Heart left ventricle (tissue), 16 donors: Measurements from ENCODE around the gene SLC25A1. TPM values are rescaled to one million over a fixed set of nuclear protein-coding genes. Genes with fewer than 3 reads are reported as not detected.

Source experiments
- ATAC-seq, 4 donors: fragments of 200-7000 bp; cut with Tn5 transposase; one replicate each; pipeline ENCODE4 v1.9.1; 2020 to 2022; ENCODE audit warnings: moderate library complexity in 4 of 4, mild to moderate bottlenecking in 3 of 4, moderate number of reproducible peaks in 1 of 4
- DNase-seq, 5 donors: peaks; one replicate each; pipeline ENCODE4 v3.0.0-alpha.2; 2020
- H3K27ac ChIP-seq, 12 donors: fragments of 200-600 bp; sonication (generic) in 4 of 12; one replicate each; pipeline versions ENCODE4 v1.5.0 to v1.8.0; 2016 to 2022; ENCODE audit warnings: mild to moderate bottlenecking in 2 of 12
- H3K27me3 ChIP-seq, 9 donors: fragments of 200-600 bp; sonication (generic) in 2 of 9; one replicate each; pipeline versions ENCODE4 v1.5.1 to v1.8.0; 2016 to 2022; ENCODE audit warnings: mild to moderate bottlenecking in 3 of 9
- H3K36me3 ChIP-seq, 9 donors: fragments of 200-600 bp; sonication (generic) in 2 of 9; one replicate each; pipeline versions ENCODE4 v1.5.0 to v1.8.0; 2018 to 2022; ENCODE audit warnings: mild to moderate bottlenecking in 2 of 9
- H3K4me1 ChIP-seq, 12 donors: fragments of 200-600 bp; sonication (generic) in 4 of 12; one replicate each; pipeline versions ENCODE4 v1.5.0 to v1.8.0; 2016 to 2022; ENCODE audit warnings: mild to moderate bottlenecking in 3 of 12
- H3K4me3 ChIP-seq, 12 donors: fragments of 200-600 bp; sonication (generic) in 4 of 12; one replicate each; pipeline versions ENCODE4 v1.5.0 to v1.8.0; 2017 to 2022; ENCODE audit warnings: mild to moderate bottlenecking in 9 of 12, moderate library complexity in 4 of 12
- H3K9me3 ChIP-seq, 12 donors: fragments of 200-600 bp; sonication (generic) in 4 of 12; one replicate each; pipeline versions ENCODE4 v1.5.0 to v1.8.0; 2016 to 2022; ENCODE audit warnings: mild to moderate bottlenecking in 1 of 12
- POLR2A ChIP-seq, 2 donors: fragments of 450-650 bp; IDR thresholded peaks; one replicate each; pipeline ENCODE4 v1.6.1; 2017; ENCODE audit warnings: antibody characterized with exemption in 2 of 2, mild to moderate bottlenecking in 2 of 2, moderate library complexity in 2 of 2
- WGBS, 4 donors: extraction: QIAGEN DNeasy Blood & Tissue Kit in 2 of 4; methylation state at CpG; one replicate each; pipeline versions ENCODE4 v1.1.5 to v1.1.7; 2013 to 2018; 5-methylcytosine and 5-hydroxymethylcytosine counted together
- intact Hi-C, 10 donors: fragments of 100-400 bp; cut with DNase I; formaldehyde crosslinking; loops; one replicate each; pipeline versions ENCODE4 v1.11.1 to v1.14.2; 2022
- polyA plus RNA-seq, 2 donors: library from polyadenylated mRNA; stranded (reverse); fragments of 200-250 nt; gene quantifications; one replicate each; pipeline ENCODE4 v1.2.3, GENCODE V29; 2013
- total RNA-seq, 9 donors: library from RNA; depleted of rRNA in 2 of 9; stranded (reverse); fragments of >200 nt in 2 of 9; fragmentation: NEBNext Ultra II Directional in 3 of 9; extraction: Animal tissue kit (Norgen Biotek cat#: 25700) in 3 of 9; gene quantifications; one replicate each; pipeline versions ENCODE4 v1.1.0 to v1.2.4, GENCODE V29; 2016 to 2023
- TF ChIP-seq, protein P1 (sequence below), 12 donors: fragments of 200-600 bp; sonication (generic) in 4 of 12; IDR thresholded peaks; one replicate each; pipeline versions ENCODE4 v1.5.0 to v1.8.0; 2018 to 2022; ENCODE audit warnings: antibody characterized with exemption in 12 of 12, mild to moderate bottlenecking in 5 of 12
- donor health status: ischemic (EF 13 %, LVEDD 7.1; RV severe dilation, severe dysfunction).
- donor health status: healthy with polysubstance abuse.
- donor health status: DM: no; HTN: yes; CAD: no.
- donor health status: DM: no; HTN: no; CAD: no.
- donor health status: ischemic (EF 25% LVEDD 6.9; RV normal size, moderate dysfunction).
- donor health status: ischemic (EF 25% LVEDD 5.7; RV mildly dilated, moderate dysfunction).
- donor health status: healthy.
- donor health status: DM: yes; HTN: yes; CAD: no.
- donor health status: ischemic (EF 35%, LVEDD 5.7; RV mildly dilated, moderate dysfunction).
- donor health status: nonischemic (EF 11% LVEDD 7.7; RV severe dilation, severe dysfunction).
- donor health status: DM: yes; HTN: yes; CAD: no.
- donor health status: PGD.
- donor health status: ischemic (EF 29% LVEDD 5.4; RV normal size, mild dysfunction).
- donor health status: nonischemic (EF 23%, LVEDD 6.1; RV moderate dilation, normal function).

Gene SLC25A1
- total and polyA plus RNA-seq, 11 donors = 16.1 to 35.8 (median 28.4) TPM

DNA sequence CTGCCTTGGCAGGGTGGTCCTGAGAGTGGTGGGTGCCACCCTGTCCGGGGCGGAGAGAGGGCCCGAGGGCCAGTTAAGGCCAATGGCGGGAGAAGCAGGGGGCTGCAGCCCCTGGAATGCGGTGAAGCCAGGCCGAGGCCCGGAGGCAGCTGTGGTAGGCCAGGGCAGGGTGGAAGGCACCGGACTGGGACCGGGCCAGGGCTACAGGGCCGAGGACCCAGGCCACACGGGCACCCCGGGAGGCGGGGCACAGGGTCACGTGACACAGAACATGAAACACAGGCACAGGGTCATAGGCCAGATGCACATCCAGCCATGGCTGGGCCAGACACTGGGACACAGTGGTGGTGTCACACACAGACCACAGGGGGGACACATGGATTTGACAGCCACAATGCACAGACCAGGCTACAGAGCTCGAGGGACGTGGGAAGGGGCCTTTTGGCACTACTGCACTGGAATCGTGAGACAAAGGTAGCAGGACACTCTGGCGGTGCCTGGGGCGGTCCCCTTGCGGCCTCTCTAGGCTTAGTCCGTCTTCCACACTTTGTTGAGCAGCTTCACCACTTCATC is 2.8 kb downstream of the SLC25A1 start:
- H3K4me1 ChIP-seq = peaks cover 16 to 75% (median 53%) of the 10 kb centered on the region in 12 donors

DNA sequence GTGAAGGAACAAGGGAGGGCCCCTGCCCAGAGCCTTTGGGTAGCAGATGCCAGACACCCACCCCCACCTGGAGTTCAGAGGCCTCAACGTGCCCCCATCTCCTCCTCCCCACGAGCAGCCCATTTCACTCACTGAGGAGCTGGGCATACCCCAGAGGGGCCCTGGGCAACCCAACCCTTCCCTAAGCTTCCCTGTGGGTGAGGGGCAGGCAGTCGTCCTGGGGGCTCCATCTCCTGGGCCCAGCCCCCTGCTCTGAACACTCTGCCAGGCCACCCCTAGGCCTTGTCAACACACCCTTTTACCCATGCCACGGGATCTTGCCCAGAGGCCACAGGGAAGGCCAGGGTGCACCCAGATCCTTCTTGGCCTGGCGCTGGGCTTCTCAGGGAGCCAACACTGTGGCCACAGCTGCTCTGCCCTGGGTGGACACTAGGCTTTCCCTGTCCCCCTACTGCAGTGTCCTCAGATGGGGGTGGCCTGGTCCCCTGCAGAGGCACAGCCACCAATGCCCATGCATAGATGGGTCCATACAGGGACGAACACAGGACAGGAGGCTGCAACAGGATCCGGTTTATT is 3.4 kb downstream of the SLC25A1 start:
- WGBS, 4 donors = 56 to 75% (median 73%) methylated on average over 5 to 7 of the region's 7 CpGs
- ATAC-seq = no peak

More for the DNA sequence above, 2.8 kb downstream of the SLC25A1 start:
- 73 to 85% (median 77%) methylated on average over 19 to 21 of the region's 21 CpGs for whole genome bisulfite sequencing, 4 donors
- Histone ChIP-seq H3K9me3 (no peaks in the 10 kb centered on the region), H3K4me3 (no peak overlapping the region), H3K27ac (peak overlapping the region in 1 of 12 donors; percentile 73), H3K36me3 (no peaks in the 10 kb centered on the region), H3K27me3 (no peaks in the 10 kb centered on the region)
- TF ChIP-seq, protein P1, sequence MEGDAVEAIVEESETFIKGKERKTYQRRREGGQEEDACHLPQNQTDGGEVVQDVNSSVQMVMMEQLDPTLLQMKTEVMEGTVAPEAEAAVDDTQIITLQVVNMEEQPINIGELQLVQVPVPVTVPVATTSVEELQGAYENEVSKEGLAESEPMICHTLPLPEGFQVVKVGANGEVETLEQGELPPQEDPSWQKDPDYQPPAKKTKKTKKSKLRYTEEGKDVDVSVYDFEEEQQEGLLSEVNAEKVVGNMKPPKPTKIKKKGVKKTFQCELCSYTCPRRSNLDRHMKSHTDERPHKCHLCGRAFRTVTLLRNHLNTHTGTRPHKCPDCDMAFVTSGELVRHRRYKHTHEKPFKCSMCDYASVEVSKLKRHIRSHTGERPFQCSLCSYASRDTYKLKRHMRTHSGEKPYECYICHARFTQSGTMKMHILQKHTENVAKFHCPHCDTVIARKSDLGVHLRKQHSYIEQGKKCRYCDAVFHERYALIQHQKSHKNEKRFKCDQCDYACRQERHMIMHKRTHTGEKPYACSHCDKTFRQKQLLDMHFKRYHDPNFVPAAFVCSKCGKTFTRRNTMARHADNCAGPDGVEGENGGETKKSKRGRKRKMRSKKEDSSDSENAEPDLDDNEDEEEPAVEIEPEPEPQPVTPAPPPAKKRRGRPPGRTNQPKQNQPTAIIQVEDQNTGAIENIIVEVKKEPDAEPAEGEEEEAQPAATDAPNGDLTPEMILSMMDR (IDR thresholded peaks at IDR 0.05) = no peak
- no peak for TF ChIP-seq POLR2A (IDR thresholded peaks at IDR 0.05)
- no peak for DNase-seq
- ATAC-seq = no peak
- intact Hi-C loops = loop anchor here in 3 of 10 donors (5.0 kb wide), 4 partner anchors 33 to 302 kb away; partner anchors contain the start of genes CDC45 (in 2 of the 3), UFD1 (in 2 of the 3), ESS2 (in 1 of the 3) and HIRA (in 1 of the 3)

DNA sequence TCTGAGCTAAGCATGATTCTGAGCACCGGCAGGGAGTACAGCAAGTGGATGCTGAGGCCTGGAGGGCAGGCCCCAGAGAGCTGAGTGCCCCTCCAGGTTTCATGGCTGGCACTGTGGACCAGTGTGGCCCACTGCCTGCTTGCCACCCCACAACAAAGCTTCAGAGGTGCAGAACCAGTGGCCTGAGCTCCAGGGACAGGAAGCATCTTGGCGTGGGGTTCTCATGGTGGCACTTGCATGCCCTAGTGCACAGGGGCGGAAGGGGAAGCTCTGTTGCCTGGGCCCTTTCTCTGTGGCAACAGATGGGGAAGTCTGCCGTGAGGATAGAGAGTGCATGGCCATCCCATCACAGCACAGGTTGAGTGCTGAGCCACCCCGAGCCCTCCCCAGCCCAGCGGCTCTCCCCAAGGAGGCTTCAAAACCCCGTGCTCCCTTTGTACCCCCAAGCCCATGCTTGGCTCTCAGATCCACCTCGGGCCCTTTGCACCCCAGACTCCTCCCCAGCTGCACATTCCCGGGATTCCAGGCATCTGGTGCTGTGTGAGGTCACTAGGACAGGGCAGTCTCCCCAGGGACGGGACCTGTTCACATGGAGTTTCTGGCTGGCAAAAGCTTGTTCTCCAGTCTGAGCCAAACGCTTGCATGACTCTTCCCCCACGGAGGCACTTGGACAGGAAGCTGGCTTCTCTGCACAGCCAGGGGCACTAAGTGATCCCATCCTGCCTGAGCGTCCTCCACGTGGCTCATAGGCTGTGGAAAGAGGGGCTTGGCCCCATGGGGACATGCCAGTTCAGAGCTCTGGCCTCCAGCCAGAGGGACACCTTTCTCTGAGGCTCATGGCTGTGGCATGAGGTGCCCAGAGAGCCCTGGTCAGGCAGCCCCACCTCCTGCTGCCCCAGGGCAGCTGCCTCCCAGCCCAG is 4.2 kb downstream of the SLC25A1 start:
- H3K4me3 ChIP-seq = no peak overlapping the region
- H3K27ac ChIP-seq = peak overlapping the region in 7 of 12 donors; percentile 14 to 73 (median 58)
- intact Hi-C loops = loop anchor here in 3 of 10 donors (5.0 kb wide), 4 partner anchors 32 to 303 kb away; partner anchors contain the start of genes CDC45 (in 2 of the 3), UFD1 (in 2 of the 3), ESS2 (in 1 of the 3) and HIRA (in 1 of the 3)
- peak in 3 of 5 donors; percentile 47 to 67 (median 50) for DNase-seq
- H3K4me1 ChIP-seq = peaks cover 16 to 83% (median 58%) of the 10 kb centered on the region in 12 donors
- 31 to 40% (median 35%) methylated on average over 11 to 14 of the region's 14 CpGs for WGBS, 4 donors
- TF ChIP-seq POLR2A (IDR thresholded peaks at IDR 0.05) = no peak
- TF ChIP-seq, protein P1 (IDR thresholded peaks at IDR 0.05) = no peak
- no peaks in the 10 kb centered on the region for H3K9me3 ChIP-seq
- no peaks in the 10 kb centered on the region for H3K36me3 ChIP-seq
- peaks cover 0 to 12% (median 2%) of the 10 kb centered on the region in 9 donors for H3K27me3 ChIP-seq
- peak in 2 of 4 donors; percentile 8 to 9 for ATAC-seq

More for the DNA sequence above, 3.4 kb downstream of the SLC25A1 start:
- Histone ChIP-seq H3K27ac (peak overlapping the region in 7 of 12 donors; percentile 14 to 73 (median 50)), H3K9me3 (no peaks in the 10 kb centered on the region), H3K27me3 (peaks cover 0 to 5% (median 0%) of the 10 kb centered on the region in 9 donors), H3K4me3 (no peak overlapping the region), H3K36me3 (no peaks in the 10 kb centered on the region), H3K4me1 (peaks cover 16 to 81% (median 57%) of the 10 kb centered on the region in 12 donors)
- TF ChIP-seq, protein P1 (IDR thresholded peaks at IDR 0.05) = no peak
- no peak for TF ChIP-seq POLR2A (IDR thresholded peaks at IDR 0.05)
- intact Hi-C loops = loop anchor here in 3 of 10 donors (5.0 kb wide), 4 partner anchors 33 to 302 kb away; partner anchors contain the start of genes CDC45 (in 2 of the 3), UFD1 (in 2 of the 3), ESS2 (in 1 of the 3) and HIRA (in 1 of the 3)
- no peak for DNase-seq
